PC-9 (cell line): Measurements from ENCODE around the gene CDK6.

Experiments
- CTCF ChIP-seq: fragments of 200-600 bp; sonication (generic); conservative IDR thresholded peaks from 2 replicates; pipeline ENCODE4 v1.6.1; 2017; ENCODE audit warnings: mixed run types, antibody characterized with exemption, mild to moderate bottlenecking, moderate library complexity
- EZH2 ChIP-seq: fragments of 200-600 bp; sonication (generic); IDR thresholded peaks from 2 replicates; pipeline ENCODE4 v1.8.0; 2017; ENCODE audit warnings: antibody characterized with exemption, low read depth

DNA sequence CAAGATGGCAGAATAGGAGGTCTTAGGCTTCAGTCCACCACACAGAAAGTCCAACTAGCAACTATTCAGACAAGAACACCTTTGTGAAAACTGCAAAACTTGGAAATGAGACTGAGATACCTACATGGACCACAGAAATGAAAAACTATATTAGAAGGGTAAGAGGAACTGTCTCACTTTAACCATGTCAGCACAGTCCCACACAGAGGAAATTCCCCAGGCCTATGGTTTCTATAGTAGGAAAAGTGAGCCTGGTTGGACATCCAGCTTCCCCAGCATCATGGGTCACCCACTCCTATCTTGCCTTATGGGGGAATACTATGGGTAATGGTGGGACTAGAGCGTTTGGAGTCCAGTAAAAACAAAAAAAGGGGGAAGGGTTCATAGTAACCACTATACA lies 38.8 kb upstream of the CDK6 start:
- TF ChIP-seq CTCF (no peak), EZH2 (no peak)
